Activated CD8-positive, alpha-beta memory T cell treated with anti-CD3 and anti-CD28 coated beads for 36 hours (primary cell): ENCODE data around the gene RHAG. TPM values are rescaled to one million over a fixed set of nuclear protein-coding genes. Genes with fewer than 3 reads are reported as not detected.
"Not testable (repeated sequence)": the region's sequence is repeated elsewhere in the genome, so short reads cannot be mapped to it uniquely, and the experiment has no call there.

ENCODE experiments used
- CTCF ChIA-PET: fragments of 350-600 bp; sonication (Branson Sonifier 250); formaldehyde crosslinking; loops from one replicate; lab custom pipeline; 2021; ENCODE audit warnings: antibody characterized with exemption; lab: Charles Lee
- POLR2A ChIA-PET: fragments of 350-600 bp; sonication (Branson Sonifier 250); formaldehyde crosslinking; loops from one replicate; lab custom pipeline; 2021; ENCODE audit warnings: antibody characterized with exemption; lab: Charles Lee
- total RNA-seq, 2 experiments: library from RNA; stranded (reverse); gene quantifications; one replicate each; pipeline ENCODE4 v1.2.3, GENCODE V29; 2021

The RHAG gene
- total RNA-seq, 2 experiments from 2014 or later, result not detected

GRCh38 chr6:49639177-49639817 is 2.7 kb upstream of the RHAG start:
- CTCF ChIA-PET, result no interaction called here
- POLR2A ChIA-PET, result no interaction called here

GRCh38 chr6:49637350-49637731 is 702 bp upstream of the RHAG start:
- ChIA-PET CTCF (no interaction called here), POLR2A (no interaction called here)

- ChIA-PET POLR2A (no interaction called here), CTCF (no interaction called here)
Observed at GRCh38 chr6:49635978-49636712, 494 bp downstream of the RHAG start.

- POLR2A ChIA-PET, result no interaction called here
- CTCF ChIA-PET, result interaction anchor here (1.2 kb wide), 1 partner anchor 12 kb away, joined by 3 read pairs; no protein-coding TSS in a partner anchor
Observed at GRCh38 chr6:49635480-49635879, 1.2 kb downstream of the RHAG start.

GRCh38 chr6:49634836-49635218 is 1.8 kb downstream of the RHAG start:
- POLR2A ChIA-PET, result no interaction called here
- CTCF ChIA-PET, result interaction anchor here (1.2 kb wide), 1 partner anchor 12 kb away, joined by 3 read pairs; no protein-coding TSS in a partner anchor

GRCh38 chr6:49634092-49634835 is 2.4 kb downstream of the RHAG start:
- CTCF ChIA-PET, result interaction anchor here (1.2 kb wide), 1 partner anchor 11 kb away, joined by 3 read pairs; no protein-coding TSS in a partner anchor
- POLR2A ChIA-PET, result no interaction called here

GRCh38 chr6:49633541-49633940 is 3.1 kb downstream of the RHAG start:
- CTCF ChIA-PET, result no interaction called here
- POLR2A ChIA-PET, result no interaction called here

GRCh38 chr6:49632727-49633126 is 3.9 kb downstream of the RHAG start:
- ChIA-PET CTCF (no interaction called here), POLR2A (interaction anchor here (0.7 kb wide), 1 partner anchor 10 kb away, joined by 4 read pairs; no protein-coding TSS in a partner anchor)

- CTCF ChIA-PET, POLR2A ChIA-PET: not testable (repeated sequence)
Observed at GRCh38 chr6:49629485-49630088, 7.1 kb downstream of the RHAG start.

- ChIA-PET POLR2A (no interaction called here), CTCF (no interaction called here)
Observed at GRCh38 chr6:49626811-49627210, 9.8 kb downstream of the RHAG start.

- ChIA-PET CTCF (no interaction called here), POLR2A (no interaction called here)
Observed at GRCh38 chr6:49618257-49618656, 18.4 kb downstream of the RHAG start.

- POLR2A ChIA-PET, CTCF ChIA-PET: not testable (repeated sequence)
Observed at GRCh38 chr6:49614144-49614543, 22.5 kb downstream of the RHAG start.

- POLR2A ChIA-PET, result no interaction called here
Observed at GRCh38 chr6:49609285-49609684, 27.4 kb downstream of the RHAG start.

GRCh38 chr6:49608275-49608674 is 28.4 kb downstream of the RHAG start:
- POLR2A ChIA-PET, CTCF ChIA-PET: not testable (repeated sequence)

More at GRCh38 chr6:49609285-49609684, 27.4 kb downstream of the RHAG start:
- CTCF ChIA-PET, result no interaction called here

- ChIA-PET CTCF (interaction anchor here (0.6 kb wide), 1 partner anchor 74 kb away, joined by 4 read pairs; no protein-coding TSS in a partner anchor), POLR2A (no interaction called here)
Observed at GRCh38 chr6:49607391-49607982, 29.2 kb downstream of the RHAG start.

GRCh38 chr6:49606721-49607390 is 29.8 kb downstream of the RHAG start:
- ChIA-PET POLR2A (no interaction called here), CTCF (interaction anchor here (0.6 to 1.7 kb wide), 2 partner anchors 74 to 75 kb away, joined by 4 to 5 read pairs; no protein-coding TSS in a partner anchor)

- POLR2A ChIA-PET, CTCF ChIA-PET: not testable (repeated sequence)
Observed at GRCh38 chr6:49604080-49604479, 32.6 kb downstream of the RHAG start.

- POLR2A ChIA-PET, CTCF ChIA-PET: not testable (repeated sequence)
Observed at GRCh38 chr6:49587262-49587661, 49.4 kb downstream of the RHAG start.

- CTCF ChIA-PET, result interaction anchor here (0.9 kb wide), 1 partner anchor 65 kb away, joined by 3 read pairs; no protein-coding TSS in a partner anchor
Observed at GRCh38 chr6:49582529-49582928, 54.1 kb downstream of the RHAG start.

More at GRCh38 chr6:49582529-49582928, 54.1 kb downstream of the RHAG start:
- POLR2A ChIA-PET, result no interaction called here
